Panc1 (cell line): ENCODE measurements around the gene CLEC16A.

Experiments used
- CTCF ChIP-seq: fragments of 450-650 bp; IDR thresholded peaks from 2 replicates; pipeline ENCODE4 v1.5.1; 2017; ENCODE audit warnings: mild to moderate bottlenecking
- POLR2AphosphoS5 ChIP-seq: IDR thresholded peaks from 2 replicates; pipeline ENCODE4 v1.6.1; 2012; ENCODE audit warnings: mild to moderate bottlenecking, low read depth, low read length, moderate library complexity
- SIN3A ChIP-seq: IDR thresholded peaks from 2 replicates; pipeline ENCODE4 v1.6.1; 2012; ENCODE audit warnings: low read depth, mild to moderate bottlenecking, low read length, moderate library complexity, borderline replicate concordance; ENCODE audit not compliant: insufficient read depth
- TF ChIP-seq, protein P1 (sequence below), 2 experiments: IDR thresholded peaks; 2 replicates each; pipeline ENCODE4 v1.6.1; 2011 to 2012; ENCODE audit warnings: low read depth in 2 of 2, control low read depth in 1 of 2, low read length in 1 of 2, mild to moderate bottlenecking in 1 of 2, moderate library complexity in 1 of 2; ENCODE audit not compliant: insufficient read depth in 1 of 2

GRCh38 chr16:11097094-11097786 is 152.9 kb downstream of the CLEC16A start:
- TF ChIP-seq CTCF, result no peak
- TF ChIP-seq POLR2AphosphoS5, result no peak
- TF ChIP-seq, protein P1, sequence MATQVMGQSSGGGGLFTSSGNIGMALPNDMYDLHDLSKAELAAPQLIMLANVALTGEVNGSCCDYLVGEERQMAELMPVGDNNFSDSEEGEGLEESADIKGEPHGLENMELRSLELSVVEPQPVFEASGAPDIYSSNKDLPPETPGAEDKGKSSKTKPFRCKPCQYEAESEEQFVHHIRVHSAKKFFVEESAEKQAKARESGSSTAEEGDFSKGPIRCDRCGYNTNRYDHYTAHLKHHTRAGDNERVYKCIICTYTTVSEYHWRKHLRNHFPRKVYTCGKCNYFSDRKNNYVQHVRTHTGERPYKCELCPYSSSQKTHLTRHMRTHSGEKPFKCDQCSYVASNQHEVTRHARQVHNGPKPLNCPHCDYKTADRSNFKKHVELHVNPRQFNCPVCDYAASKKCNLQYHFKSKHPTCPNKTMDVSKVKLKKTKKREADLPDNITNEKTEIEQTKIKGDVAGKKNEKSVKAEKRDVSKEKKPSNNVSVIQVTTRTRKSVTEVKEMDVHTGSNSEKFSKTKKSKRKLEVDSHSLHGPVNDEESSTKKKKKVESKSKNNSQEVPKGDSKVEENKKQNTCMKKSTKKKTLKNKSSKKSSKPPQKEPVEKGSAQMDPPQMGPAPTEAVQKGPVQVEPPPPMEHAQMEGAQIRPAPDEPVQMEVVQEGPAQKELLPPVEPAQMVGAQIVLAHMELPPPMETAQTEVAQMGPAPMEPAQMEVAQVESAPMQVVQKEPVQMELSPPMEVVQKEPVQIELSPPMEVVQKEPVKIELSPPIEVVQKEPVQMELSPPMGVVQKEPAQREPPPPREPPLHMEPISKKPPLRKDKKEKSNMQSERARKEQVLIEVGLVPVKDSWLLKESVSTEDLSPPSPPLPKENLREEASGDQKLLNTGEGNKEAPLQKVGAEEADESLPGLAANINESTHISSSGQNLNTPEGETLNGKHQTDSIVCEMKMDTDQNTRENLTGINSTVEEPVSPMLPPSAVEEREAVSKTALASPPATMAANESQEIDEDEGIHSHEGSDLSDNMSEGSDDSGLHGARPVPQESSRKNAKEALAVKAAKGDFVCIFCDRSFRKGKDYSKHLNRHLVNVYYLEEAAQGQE (IDR thresholded peaks at IDR 0.05; ENCODE audit: insufficient read depth in 1 of 2, low read depth in 2 of 2, low read length in 1 of 2), result no peak
- no peak for TF ChIP-seq SIN3A
